HEK293T (cell line): ENCODE results near the gene THEM4.

Experiments used
- ARNT ChIP-seq: fragments of 450-650 bp; IDR thresholded peaks from 2 replicates; pipeline ENCODE4 v1.6.1; 2017; ENCODE audit warnings: mild to moderate bottlenecking
- BHLHE40 ChIP-seq: fragments of 450-650 bp; IDR thresholded peaks from 2 replicates; pipeline ENCODE4 v1.6.1; 2016; ENCODE audit warnings: mild to moderate bottlenecking, moderate library complexity, borderline replicate concordance
- FOXA1 ChIP-seq: fragments of 450-650 bp; IDR thresholded peaks from 2 replicates; pipeline ENCODE4 v1.6.1; 2016; ENCODE audit warnings: mild to moderate bottlenecking
- FOXK2 ChIP-seq: fragments of 450-650 bp; IDR thresholded peaks from 2 replicates; pipeline ENCODE4 v1.6.1; 2016; ENCODE audit warnings: mild to moderate bottlenecking
- HDGF ChIP-seq: fragments of 450-650 bp; IDR thresholded peaks from 2 replicates; pipeline ENCODE4 v1.6.1; 2017; ENCODE audit warnings: antibody characterized with exemption, borderline replicate concordance
- L3MBTL2 ChIP-seq: fragments of 450-650 bp; conservative IDR thresholded peaks from 2 replicates; pipeline ENCODE4 v1.6.1; 2016; ENCODE audit warnings: mild to moderate bottlenecking
- LEF1 ChIP-seq: fragments of 450-650 bp; IDR thresholded peaks from 2 replicates; pipeline ENCODE4 v1.6.1; 2017; ENCODE audit warnings: mild to moderate bottlenecking, borderline replicate concordance
- NFRKB ChIP-seq: fragments of 450-650 bp; IDR thresholded peaks from 2 replicates; pipeline ENCODE4 v1.6.1; 2016; ENCODE audit warnings: mild to moderate bottlenecking, moderate library complexity
- PKNOX1 ChIP-seq: fragments of 450-650 bp; IDR thresholded peaks from 2 replicates; pipeline ENCODE4 v1.6.1; 2016
- SP1 ChIP-seq: fragments of 450-650 bp; IDR thresholded peaks from 2 replicates; pipeline ENCODE4 v1.6.1; 2017
- SUZ12 ChIP-seq: fragments of 450-650 bp; IDR thresholded peaks from 2 replicates; pipeline ENCODE4 v1.6.1; 2016; ENCODE audit warnings: mild to moderate bottlenecking
- ZNF384 ChIP-seq: fragments of 450-650 bp; IDR thresholded peaks from 2 replicates; pipeline ENCODE4 v1.6.1; 2016

DNA sequence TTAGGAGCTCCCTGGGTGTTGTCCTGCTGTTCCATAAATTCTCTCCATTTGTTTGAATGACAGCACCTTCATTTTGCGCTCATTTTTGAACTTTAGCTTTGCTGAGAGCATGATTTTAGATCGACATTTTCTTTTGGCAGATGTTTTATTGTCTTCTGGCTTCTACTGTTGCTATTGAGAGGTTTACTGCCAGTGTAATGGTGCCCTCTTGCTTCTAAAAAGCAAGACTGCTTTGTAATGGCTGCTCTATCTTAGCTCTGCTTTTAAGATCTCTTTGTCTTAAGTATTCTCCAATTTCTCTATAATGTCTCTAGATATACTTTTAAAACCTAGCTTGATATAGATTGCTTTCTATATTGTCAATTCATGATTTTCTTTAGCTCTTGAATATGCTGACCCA lies 27.8 kb downstream of the THEM4 start:
- TF ChIP-seq SP1: no peak
- no peak for TF ChIP-seq BHLHE40
- TF ChIP-seq PKNOX1: no peak; the same call in 1 of the 2 replicates
- no peak for TF ChIP-seq LEF1
- no peak for TF ChIP-seq HDGF
- no peak for TF ChIP-seq SUZ12
- no peak for TF ChIP-seq NFRKB
- TF ChIP-seq FOXA1: no peak
- no peak for TF ChIP-seq FOXK2
- TF ChIP-seq ZNF384: no peak
- no peak for TF ChIP-seq ARNT
- no peak for TF ChIP-seq L3MBTL2
